Embryonic facial prominence (tissue), 1 donor: ENCODE measurements around the gene ADCY1.

Experiments
- DNase-seq: peaks from one replicate; pipeline ENCODE4 v3.0.0-alpha.2; 2016; ENCODE audit errors: extremely low spot score

ADCY1 gene

DNA sequence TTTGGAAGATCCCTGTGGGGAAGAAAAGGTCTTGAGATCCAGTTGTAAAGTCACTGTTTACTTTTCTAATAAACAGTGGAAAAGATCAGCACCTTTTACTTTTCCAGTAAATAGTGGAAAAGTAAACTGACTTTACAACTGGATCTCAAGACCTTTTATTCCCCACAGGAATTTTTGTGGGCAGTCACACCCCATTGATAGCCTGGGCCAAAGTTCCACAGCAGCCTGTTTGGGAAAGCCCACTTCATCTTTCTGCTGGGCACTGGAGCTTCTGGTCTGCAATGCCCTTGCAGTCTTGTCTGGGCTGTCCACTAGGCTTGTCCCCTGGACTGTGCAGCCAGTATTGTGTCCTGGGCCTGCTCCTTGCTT is 50.2 kb downstream of the ADCY1 start:
- no peak for DNase-seq

GRCh38 chr7:45625067-45625466 is 50.9 kb downstream of the ADCY1 start:
- no peak for DNase-seq

DNA sequence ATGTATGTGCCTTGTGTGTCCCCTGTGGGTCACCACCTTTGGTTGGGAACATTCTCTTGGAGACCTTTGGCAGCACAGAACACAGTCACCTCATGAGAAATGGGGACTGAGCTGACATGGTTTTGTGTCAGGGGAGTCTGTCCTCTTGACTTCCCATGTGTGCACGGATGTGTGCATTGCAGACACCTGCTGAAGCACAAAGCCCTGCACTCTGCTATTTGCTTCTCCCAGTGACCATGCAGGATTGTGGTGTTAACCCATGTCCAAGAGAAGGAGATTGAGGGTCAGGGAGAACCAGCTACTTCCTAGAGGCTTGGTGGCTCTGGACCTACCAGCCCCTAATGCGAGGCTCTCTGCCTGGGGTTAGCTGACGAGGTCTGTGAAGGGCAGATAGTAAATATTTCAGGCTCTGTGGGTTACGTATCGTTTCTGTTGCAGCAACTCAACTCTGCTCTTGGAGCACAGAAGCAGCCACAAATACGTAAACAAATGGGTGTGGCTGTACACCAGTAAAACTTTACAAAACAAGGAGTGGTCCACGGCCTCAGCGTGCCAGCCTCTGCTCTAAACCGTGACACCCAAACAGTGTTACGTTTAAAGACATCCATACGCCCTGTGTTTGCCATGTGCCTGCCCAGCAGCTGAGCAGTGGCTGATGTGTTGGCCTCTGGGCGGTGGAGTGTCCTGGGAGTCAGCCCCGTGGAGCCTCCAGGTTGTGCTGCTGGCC is 51.7 kb downstream of the ADCY1 start:
- no peak for DNase-seq

DNA sequence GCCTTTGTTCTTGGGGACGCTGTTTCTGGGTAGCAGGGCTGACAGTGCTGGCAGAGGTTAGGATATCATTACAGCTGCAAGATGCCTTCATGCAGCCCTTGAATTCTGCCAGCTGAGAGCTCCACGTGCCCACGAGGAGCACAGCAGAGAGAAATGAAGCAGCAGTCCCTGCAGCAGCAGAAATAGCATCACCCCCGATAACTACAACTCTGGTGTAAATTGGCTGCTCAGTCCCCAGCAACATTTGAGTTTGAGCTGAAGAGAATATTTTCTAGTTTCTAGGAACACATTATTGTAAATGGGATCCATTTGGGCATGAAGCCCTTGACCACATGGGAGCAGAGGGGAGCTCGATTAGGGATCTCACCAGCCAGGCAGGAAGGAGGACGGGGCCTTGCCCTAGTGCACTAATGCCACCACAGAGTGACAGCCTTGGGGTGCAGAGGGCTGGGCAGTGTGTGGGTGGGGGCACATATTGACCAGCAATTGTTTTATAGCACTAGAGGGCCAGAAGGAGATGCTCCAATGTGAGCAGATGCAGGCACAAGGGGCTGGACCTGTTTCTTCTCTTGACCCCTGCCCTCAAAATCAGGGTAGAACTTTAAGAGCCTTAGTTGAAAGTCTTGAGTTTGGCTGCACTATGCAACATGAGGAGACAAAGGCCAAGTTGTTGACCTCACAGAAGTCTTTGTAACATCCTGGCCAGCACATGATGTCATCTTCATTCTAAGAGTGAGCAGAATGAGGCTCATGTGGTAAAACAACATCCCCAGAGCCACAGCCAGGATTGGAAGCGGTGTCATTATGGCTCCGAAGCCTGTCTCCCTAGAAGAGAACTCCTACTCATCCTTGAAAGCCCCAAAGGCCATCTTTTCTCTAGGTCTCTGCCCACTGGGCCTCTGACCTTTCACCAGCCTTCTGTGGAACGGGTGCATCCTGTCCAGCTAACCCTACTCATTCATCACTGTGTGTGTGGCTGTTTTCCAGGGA is 52.6 kb downstream of the ADCY1 start:
- no peak for DNase-seq

GRCh38 chr7:45627691-45628456 is 53.7 kb downstream of the ADCY1 start:
- no peak for DNase-seq

DNA sequence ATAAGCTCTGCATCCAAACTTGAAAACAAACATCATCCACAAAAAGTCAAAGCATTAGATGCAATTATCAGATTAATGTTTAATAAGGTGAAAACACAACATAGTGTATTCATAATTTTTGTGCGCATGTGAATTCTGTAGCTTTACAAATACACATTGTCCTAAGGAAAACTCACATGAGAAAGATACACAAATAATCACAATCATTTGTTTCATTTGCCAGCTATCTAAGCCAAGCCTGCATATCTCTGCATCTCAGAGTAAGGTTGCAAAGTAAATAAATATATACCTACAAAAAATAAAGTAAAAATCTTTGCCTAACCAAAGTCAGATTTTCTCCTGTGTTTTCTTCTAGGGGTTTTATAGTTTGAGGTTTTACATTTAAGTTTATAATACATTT is 57.4 kb downstream of the ADCY1 start:
- no peak for DNase-seq

GRCh38 chr7:45636733-45637132 is 62.6 kb downstream of the ADCY1 start:
- no peak for DNase-seq

DNA sequence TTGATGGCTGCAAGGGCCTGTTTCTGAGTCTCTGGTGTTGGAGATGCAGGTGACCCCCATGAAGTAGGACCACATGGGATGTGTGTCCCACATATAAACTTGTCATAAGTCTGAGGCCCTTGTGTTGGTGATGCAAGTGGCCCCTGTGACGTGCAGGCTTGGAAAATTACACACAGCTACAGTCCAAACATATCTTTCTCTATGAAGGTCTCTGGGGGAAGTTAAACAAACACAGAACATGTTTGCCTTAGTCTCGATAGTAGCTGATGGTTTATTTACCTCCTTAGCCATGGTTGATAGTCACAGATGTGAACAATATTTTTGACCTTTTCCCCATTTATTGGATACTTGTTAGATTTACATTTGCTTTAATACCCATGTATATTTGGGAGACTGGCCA is 64.7 kb downstream of the ADCY1 start:
- DNase-seq, result no peak

DNA sequence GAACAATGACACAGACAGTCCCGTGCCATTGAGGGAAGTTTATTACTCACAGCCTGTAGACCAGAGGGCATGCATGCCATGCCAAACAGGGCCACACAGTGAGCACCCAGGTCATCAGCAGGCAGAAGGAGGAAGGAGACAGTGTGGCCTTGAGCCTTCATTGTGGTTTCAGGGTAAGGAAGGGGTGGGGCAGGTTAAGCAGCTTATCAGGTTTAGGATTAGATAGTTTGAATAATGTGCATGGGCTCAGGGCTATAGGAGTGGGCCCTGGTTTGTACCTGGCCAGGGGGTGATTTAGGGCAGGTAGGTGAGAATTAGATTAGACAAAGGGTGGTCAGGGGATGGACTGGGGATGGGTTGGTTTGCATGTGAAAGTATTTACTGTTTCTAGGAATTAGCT is 67.9 kb downstream of the ADCY1 start:
- DNase-seq, result no peak

DNA sequence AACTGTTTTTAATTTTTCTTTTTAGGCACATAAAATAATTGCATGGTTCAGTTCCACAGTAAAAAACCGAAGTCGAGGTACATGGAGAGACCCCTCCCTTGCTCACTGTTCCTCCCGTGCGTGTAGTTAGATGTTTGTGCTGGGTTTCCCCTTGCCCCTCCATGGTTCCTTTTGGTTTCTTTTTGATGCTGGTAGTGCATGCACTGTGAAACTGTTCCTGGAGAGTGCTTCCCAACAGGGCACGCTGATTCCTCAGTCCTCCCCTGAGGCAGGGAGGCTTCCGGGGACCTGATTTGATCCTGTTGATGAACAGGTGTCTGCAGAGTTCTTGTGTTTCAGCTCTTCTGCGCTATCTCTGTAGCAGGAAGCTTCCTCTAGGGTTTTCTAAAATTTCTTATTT is 69.5 kb downstream of the ADCY1 start:
- no peak for DNase-seq

- no peak for DNase-seq
These were observed 70.1 kb downstream of the ADCY1 start for GRCh38 chr7:45644237-45644636.

DNA sequence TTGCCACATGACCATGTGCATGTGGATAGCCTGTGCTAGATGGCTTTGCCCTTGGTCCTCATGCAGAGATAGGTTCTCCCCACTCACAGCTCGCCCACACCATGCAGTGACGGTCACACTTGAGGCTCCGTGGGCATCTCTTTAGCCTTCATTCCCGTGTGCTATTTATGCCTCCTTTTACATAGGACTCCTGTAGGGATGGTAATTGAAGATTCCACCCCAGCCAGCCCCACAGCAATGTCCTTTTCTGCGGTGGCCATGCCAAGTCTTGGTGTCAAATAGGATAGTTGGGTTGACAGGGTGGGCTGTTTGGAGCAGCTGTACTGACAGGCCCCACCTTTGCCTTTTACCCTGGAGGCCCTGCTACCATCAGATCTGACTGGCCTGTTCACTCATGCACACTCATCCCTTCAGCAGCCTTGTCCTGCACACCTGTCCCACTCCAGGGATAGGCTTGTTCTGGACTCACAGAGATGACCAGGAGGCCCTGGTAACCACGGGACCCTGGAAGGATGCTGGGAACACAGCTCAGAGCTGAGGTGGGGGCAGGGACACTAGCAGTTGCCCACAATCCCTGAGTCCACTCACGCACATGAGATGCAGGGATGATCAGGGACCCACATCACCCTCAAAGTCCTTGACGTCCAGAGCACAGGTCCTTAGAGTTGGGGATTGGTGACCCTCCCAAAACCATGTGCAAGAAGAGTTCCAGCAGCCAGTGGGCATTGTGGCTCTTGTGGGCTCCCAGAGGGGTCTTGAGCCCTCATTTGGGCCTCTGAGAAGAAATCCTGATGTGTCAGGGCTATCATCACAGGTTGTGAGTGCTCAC is 71.2 kb downstream of the ADCY1 start:
- no peak for DNase-seq

DNA sequence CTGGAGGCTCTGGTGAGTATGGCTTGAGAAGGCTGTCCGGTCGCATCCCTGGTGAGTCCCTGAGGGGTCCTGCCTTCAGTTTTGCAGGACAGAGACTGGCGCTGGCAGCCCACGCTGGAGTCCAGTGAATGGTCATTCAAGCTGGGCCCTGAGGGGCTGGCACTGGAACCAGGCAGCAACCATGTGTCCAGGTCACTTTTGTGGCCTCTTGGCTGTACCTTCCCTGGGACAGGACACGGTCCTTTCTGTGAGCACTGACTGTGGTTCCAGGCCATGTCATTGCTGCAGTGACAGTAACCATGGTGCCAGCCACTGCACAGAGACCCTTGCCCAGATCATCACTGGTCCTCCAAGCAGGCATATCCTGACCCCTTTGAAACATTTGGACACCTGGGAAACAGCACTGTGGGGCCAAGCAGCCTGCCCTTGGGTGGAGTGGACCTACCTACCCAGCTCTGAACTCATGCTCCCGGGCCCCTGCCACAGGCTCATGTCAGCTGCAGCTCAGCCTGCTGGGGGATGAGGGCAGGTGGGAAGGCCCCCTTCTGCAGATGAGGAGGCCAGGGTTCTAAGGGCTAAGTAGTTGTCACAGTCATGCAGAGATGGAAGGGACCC is 72.1 kb downstream of the ADCY1 start:
- DNase-seq, result no peak

DNA sequence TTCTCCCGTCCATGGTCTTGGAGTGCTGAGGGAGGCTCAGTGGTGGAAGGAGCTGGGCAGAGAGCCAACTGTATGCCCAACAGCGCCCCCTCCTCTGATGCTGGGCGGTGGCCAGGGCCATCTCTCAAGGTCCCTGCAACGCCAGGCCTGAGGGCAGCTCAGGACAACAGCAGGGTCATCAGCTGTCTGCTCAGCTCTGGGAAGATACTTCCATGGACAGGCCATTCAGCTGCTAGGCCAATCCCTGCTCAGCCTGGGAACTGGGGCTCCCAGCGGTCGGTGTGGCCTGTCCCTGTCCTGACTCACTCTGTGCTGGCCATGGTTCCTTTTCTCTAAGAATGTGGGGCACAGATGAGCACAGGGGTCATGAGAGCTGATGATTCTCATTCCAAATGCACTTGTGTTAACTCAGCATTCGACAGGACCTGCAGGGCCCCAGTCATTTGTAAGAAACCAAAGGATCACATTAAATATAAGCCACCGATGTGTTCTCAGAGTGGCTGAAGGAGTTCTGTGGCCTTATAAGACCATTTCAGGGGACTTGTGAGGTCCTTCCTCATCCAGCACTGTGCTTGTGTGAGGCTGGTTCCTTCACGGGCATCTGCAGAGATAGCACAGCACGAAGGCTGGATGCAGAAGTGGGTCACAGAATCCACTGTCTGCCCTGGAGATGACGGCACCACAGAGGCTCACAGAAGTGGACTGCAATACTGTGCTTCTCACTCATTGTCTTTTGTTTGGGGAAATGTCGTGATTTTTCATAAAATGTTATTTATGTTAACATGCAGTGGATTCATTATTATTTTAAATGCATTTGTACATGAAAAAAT is 73.0 kb downstream of the ADCY1 start:
- no peak for DNase-seq

GRCh38 chr7:45647967-45648670 is 74.0 kb downstream of the ADCY1 start:
- no peak for DNase-seq

GRCh38 chr7:45648671-45648995 is 74.5 kb downstream of the ADCY1 start:
- DNase-seq, result no peak

DNA sequence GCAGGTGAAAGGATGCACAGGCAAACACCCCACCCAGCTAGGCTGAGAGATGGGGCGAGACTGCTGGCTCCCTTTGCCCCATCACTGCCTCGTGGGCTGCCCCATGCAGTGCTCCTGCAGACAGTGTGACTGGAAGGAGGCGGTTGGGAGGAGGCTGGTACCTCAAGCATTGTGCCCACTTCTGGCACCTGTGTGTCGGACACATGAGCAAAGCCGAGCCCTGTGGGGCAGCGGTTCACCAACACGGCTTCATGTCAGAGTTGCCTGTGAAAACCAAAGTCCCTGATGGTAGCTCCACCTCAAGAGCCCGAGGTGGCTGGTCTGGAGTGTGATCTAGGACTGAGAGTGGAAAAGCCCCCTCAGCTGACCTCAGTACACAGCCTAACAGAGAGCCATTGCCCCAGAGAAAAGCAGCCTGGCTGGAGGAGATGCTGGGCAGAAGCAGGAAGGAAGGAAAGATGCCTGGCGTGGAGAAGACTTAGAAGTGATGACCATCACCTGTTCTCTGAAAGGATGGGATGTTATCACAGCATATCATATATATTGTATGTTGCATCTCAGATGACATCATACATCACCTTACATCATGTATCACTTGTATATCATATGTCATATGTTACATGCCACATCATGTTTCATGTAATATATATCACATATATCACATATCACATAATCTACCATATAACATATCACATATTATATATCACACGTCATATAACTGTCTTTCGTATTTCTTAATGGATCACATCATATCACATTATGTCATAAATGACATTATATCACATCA is 75.6 kb downstream of the ADCY1 start:
- no peak for DNase-seq
